Left hindlimb (tissue), 1 donor: ENCODE results near the gene GSS.

Experiments used
- DNase-seq: peaks from one replicate; pipeline ENCODE4 v3.0.0-alpha.2; 2018

The GSS gene

DNA sequence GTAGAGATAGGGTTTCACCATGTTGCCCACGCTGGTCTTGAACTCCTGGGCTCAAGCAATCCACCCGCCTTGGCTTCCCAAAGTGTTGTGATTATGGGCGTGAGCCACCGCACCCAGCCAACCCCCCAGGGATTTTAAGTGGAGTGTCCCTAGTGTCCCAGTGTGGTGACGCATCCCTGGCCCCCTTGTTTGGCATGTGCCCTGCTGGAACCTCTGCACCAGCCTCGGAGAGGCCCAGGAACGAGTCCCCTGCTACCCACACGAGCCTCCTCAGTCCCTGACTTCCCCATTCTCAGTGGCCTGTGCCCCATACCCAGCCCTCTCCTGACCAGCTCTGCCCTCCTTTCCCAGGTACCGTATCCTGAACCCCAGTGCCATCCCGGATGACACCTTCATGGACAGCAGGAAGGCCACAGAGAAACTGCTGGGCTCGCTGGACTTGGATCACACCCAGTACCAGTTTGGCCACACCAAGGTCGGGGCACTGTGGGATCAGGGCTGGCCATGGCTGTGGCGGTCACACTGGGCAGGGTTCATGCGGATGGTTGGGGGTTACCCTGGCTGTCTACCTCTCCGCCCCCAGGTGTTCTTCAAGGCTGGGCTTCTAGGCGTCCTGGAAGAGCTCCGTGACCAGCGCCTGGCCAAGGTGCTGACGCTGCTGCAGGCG is 37.3 kb upstream of the GSS start:
- no peak for DNase-seq

DNA sequence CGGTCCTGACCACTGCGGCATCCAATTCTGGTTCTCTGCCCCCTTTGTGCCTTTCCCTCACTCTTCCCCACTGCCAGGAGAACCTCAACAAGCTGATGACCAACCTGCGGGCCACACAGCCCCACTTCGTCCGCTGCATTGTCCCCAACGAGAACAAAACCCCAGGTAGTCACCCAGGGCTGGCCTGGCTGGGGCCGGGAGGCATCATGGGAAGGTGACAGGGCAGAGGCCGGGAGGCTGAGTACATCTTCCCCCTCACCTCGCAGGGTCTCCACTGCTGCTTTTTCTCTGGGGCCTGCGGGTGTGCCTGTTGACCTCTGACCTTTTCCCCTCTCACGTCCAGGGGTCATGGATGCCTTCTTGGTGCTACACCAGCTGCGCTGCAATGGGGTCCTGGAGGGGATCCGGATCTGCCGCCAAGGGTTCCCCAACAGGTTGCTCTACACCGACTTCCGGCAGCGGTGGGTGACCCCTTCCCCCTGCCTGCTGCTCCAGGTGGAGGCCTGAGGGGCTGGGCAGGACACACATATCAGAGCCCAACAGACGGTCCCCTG is 35.1 kb upstream of the GSS start:
- DNase-seq = no peak

- no peak for DNase-seq
Observed at GRCh38 chr20:34990231-34990630, 34.6 kb upstream of the GSS start.

- DNase-seq = no peak
Observed at GRCh38 chr20:34989670-34990069, 34.1 kb upstream of the GSS start.

GRCh38 chr20:34989118-34989517 is 33.5 kb upstream of the GSS start:
- no peak for DNase-seq

DNA sequence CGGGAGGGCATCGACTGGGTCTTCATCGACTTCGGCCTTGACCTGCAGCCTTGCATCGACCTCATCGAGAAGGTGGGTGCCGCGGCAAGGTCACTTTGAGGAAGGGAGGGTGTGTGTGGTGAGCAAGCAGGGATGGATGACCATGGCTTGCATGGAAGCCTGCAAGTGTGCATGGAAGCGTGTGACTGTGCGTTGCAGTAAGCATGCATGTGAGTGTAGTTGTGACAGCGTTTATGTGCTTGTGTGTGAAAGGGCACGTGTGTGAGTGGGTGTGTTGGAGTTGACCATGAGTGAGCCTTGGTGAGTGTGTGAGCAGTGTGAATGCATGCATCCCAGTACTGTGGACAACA is 32.6 kb upstream of the GSS start:
- no peak for DNase-seq

DNA sequence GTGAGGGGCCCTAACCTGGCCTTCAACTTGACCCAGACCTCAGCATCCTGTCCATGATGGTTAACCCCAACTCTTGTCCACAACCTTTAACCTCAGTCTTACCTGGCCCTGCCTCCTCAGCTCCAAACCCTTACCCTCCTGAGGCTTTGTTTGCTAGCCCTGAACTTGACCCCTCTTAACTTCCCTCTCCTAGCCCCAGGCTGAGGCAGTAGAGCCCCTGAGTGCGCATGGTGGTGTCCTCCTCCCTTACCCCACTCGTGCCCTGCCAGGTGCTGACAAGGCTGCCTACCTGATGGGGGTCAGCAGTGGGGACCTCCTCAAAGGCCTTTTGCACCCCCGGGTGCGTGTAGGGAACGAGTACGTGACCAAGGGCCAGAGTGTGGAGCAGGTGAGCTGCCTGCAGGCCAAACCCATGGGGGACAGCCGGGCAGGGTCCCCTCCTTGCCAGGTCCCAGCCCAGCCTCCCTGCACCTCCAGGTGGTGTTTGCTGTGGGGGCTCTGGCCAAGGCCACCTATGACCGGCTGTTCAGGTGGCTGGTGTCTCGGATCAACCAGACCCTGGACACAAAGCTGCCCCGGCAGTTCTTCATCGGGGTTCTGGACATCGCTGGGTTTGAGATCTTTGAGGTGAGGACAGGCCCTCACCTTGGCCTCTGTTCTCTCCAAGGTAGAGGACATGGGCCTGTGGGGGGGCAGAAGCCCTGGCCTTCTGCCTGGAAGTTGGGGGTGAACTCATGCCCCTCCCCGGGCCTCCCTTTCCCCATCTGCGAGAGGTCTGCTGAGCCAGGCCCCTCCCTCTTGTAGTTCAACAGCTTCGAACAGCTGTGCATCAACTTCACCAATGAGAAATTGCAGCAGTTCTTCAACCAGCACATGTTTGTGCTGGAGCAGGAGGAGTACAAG is 31.9 kb upstream of the GSS start:
- DNase-seq = no peak

DNA sequence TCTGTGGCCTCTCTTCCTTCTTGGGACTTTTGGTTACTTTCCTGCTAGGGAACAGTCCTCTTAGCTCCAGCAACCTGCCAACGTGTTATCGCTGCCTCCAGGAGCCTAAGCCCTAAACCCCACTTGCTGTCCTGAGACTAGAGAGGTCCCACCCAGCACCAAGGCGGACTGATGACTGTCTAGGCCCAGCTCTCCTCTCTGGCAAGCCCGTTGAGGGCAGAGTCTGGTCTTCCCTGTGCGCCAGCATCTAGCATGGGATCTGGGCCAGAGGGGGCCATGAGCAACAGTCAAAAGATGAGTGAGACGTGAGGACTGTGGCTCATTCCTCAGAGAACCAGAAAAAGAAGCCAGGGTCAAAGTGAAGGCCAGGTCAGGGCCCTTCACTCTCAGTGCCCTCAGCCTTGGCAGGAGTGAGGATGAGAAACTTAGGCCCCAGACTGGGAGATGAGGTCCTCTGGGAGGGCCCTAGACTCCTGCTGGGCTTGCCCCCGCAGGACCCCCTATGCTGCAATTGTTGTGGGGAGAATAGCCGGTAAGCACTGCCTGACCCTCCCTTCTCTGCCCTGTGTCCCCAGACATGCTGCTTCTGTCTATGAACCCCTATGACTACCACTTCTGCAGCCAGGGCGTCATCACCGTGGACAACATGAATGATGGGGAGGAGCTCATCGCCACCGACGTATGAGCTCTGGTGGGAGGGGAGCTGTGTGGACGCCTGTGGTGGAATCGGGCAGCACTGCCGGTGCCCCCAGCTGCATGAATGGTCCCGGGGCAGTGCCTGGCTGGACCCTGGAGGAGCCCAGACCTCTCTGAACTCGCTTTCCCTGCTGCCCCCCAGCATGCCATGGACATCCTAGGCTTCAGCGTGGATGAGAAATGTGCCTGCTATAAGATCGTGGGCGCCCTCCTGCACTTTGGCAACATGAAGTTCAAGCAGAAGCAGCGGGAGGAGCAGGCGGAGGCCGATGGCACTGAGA is 31.0 kb upstream of the GSS start:
- DNase-seq = peak; percentile 28

DNA sequence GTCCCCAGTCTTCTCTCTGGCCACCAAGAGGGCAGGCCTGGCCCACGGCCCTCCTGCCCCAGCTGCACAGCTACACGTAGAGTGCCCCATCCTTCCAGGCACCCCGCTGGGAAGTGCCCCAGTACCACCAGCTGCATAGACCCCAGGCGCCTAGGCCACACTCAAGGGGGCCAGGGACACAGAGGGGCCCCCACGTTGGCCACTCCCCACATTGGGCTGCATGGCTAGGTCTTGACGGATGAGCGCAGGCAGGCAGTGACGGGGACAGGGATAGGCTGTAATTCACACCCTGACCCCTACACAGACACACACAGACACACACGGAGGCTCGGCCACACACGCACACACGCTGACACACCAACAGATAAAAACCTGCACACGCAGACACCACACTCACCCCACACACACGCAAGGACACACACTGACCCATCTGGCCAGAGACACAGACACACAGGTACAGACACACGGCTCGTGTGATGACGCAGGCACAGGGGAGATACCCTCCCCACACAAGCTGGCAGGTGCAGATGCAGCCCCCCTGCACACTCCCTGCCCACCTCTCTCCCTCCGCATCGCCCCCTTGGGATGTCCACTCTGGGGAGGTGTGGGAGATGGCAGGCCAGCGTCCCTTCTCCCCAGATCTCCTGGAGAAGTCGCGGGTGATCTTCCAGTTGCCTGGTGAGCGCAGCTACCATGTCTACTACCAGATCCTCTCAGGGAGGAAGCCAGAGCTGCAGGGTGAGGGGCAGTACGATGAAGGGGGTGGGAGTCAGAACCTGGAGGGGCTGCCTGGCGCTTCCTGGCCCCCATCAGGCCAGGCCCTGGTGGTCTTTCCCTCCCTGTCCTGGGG is 30.1 kb upstream of the GSS start:
- peak; percentile 43 for DNase-seq

DNA sequence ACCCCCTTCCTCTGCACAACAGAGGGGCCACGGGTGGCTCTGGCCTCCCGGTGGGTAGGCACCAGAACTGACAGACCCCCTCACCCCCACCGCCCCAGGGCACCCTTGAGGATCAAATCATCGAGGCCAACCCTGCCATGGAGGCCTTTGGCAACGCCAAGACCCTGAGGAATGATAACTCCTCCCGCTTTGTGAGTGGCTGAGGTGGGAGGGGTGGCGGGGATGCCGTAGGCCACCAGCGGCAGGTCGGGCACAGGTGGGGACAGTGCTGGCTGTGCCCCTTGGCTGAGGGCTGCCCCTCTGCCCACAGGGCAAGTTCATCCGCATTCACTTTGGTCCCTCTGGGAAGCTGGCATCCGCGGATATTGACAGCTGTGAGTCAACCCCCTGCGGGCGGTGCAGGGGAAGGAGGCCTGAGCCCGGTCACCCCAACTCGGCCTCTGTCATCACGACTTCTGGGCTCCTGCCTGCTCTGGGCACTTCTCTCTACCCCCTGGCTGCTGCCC is 29.2 kb upstream of the GSS start:
- DNase-seq = peak; percentile 36

DNA sequence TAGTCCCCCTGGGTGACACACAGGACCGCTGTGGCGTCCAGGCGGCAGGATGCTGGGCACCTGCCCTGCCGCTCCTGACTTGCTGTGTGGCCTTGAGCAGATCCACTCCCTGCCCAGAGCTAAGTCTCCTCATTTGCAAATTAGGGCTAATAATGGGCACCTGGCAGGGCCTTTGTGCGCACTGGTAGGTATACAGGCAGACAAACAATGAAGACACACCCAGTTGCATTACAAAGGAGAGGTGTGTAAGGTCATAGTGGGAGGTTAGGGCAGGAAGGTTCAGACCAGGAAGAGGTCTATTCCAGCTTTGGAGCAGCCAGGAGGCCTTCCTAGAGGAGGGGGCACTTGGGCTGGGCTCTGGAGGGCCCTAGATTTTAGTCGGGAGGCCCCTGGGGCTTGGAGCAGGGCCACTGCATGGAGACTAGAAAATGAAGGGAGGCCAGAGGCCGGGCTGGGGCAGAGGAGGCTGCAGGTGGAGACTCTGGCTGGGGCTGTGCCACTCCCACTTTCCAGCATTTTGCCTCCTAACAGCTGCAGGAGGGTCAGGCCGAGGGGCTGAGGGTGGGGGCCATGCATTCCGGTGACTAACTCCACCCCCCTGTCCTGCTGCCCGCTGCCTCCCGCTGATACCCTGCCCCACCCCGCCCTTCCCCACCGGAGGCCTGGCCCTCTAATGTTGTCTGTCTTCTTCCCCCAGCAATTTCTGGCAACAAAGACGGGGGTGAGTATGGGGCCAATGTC is 28.6 kb upstream of the GSS start:
- DNase-seq = peak; percentile 34

- DNase-seq = peak; percentile 17
Observed at GRCh38 chr20:34983089-34983820, 27.6 kb upstream of the GSS start.

DNA sequence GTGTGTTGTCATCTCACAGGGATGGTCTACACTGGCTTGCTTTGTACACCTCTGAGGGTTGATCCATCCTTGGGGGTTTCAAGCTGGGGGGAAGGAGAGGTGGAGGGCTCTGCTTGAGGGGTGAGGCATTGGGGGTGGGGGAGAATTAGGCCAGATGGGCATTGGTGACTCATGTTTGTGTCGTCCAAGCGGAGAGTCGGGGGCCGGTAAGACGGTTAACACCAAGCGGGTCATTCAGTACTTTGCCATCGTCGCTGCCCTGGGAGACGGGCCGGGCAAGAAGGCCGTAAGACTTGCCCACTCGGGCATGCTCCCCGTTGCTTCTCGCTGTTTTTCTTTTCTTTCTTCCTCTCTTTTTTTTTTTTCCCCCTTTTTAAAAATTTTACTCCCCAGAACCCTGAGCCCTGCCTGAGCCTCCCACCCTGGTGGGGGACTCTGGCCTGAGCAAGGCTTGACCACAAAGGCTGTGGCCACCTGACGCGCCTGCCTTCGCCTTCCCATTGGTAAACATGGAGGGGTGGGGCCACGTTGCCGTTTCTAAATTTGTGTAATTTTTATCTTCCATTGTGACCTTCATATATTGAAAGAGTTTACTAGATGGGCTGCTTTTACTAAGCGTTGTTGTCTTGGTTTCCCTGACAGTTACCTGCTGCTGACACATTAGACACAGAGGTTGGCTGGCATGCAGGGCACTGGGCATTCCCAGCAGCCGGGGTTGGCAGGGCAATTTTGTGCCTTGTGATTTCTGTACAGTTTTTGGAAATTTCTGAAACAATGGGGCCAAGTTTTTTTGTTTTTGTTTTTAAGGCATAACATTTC is 26.9 kb upstream of the GSS start:
- DNase-seq = peak; percentile 20

- peak; percentile 57 for DNase-seq
Observed at GRCh38 chr20:34980543-34981233, 25.1 kb upstream of the GSS start.

DNA sequence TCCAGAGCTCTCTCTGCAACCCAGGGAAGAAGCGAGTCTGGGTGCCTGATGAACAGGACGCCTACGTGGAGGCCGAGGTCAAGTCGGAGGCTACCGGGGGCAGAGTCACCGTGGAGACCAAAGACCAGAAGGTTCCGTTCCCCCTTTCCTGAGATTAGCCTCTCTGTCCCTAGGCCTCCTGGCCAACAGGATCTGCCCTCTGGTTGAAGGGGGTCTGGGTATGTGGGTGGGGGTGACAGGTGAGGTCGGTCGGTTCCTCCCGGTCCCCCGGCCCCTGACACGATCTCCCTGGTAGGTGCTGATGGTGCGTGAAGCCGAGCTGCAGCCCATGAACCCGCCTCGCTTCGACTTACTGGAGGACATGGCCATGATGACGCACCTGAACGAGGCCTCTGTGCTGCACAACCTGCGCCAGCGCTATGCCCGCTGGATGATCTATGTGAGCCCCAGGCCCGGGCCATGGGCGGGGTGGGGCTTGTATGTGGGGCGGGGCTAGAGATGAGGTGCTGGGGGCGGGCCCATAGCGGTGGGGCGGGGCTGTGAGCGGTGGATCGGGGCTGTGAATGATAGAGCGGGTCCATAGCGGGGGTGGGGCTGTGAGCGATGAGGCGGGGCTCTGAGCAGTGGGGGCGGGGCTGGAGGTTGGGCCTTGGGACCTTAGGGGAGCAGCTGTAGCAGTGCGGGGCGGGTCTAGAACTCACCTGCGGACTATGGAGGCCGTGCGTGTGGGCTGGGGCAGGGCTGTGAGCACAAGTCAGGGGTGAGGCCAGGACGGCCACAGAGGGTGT is 24.0 kb upstream of the GSS start:
- peak; percentile 31 for DNase-seq

DNA sequence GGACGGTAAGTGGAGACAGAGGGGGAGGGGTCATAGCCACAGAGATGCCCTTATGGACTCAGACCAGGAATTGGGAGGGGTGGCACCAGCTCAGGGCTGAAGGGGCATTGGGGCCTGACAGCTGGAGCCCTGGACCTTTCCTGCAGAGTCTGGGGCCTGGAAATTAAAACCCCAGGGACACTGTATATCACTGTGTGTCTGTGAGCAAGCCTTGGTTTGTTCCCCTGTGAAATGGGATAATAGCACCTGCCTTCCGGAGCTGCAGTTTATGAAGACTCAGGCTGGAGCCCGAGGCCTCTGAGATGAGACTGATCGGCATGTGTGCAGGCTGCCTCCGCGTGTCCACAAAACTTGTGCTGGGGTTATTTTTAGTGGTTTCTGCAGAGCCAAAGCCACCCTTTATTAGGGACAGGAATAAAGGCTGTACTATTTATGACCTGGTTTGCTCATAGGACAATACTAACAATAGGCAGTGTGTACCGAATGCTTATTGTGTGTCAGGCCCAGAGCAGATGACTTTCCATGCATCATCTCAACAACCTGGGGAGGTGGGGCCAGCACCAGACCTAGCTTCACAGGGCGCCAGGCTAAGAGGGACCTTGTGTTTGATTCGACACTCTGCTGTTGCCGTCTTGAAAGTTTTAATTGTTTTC is 22.6 kb upstream of the GSS start:
- peak; percentile 9 for DNase-seq
